Measurements from ENCODE around the gene TIGD4.
"Not testable (repeated sequence)": the region's sequence is repeated elsewhere in the genome, so short reads cannot be mapped to it uniquely, and the experiment has no call there.

The TIGD4 gene

GRCh38 chr4:152778656-152779512 is 646 bp downstream of the TIGD4 start:
- TF ChIP-seq POLR2A (IDR thresholded peaks at IDR 0.05; ENCODE audit: low read depth, low read length), result no peak
- no peak for TF ChIP-seq POLR2AphosphoS5 (IDR thresholded peaks at IDR 0.05; ENCODE audit: low read depth, low read length)
- TF ChIP-seq TAF1 (IDR thresholded peaks at IDR 0.05; ENCODE audit: borderline replicate concordance, low read depth, low read length), result no peak
- FAIRE-seq (peak; percentile 64), DNase-seq (ENCODE audit: insufficient read length) (peak; percentile 10)

- no peak for DNase-seq (ENCODE audit: insufficient read length)
- FAIRE-seq, result no peak
- TF ChIP-seq POLR2A (IDR thresholded peaks at IDR 0.05; ENCODE audit: low read depth, low read length) (no peak), POLR2AphosphoS5 (IDR thresholded peaks at IDR 0.05; ENCODE audit: low read depth, low read length) (no peak), TAF1 (IDR thresholded peaks at IDR 0.05; ENCODE audit: borderline replicate concordance, low read depth, low read length) (no peak)
Observed at GRCh38 chr4:152777488-152777887, 2.0 kb downstream of the TIGD4 start.

GRCh38 chr4:152776352-152776751 is 3.2 kb downstream of the TIGD4 start:
- DNase-seq (ENCODE audit: insufficient read length), result no peak
- FAIRE-seq, result no peak
- no peak for TF ChIP-seq POLR2A (IDR thresholded peaks at IDR 0.05; ENCODE audit: low read depth, low read length)
- TF ChIP-seq POLR2AphosphoS5 (IDR thresholded peaks at IDR 0.05; ENCODE audit: low read depth, low read length), result no peak
- TF ChIP-seq TAF1 (IDR thresholded peaks at IDR 0.05; ENCODE audit: borderline replicate concordance, low read depth, low read length), result no peak

GRCh38 chr4:152773953-152774352 is 5.6 kb downstream of the TIGD4 start:
- no peak for DNase-seq (ENCODE audit: insufficient read length)
- no peak for FAIRE-seq
- no peak for TF ChIP-seq TAF1 (IDR thresholded peaks at IDR 0.05; ENCODE audit: borderline replicate concordance, low read depth, low read length)
- TF ChIP-seq POLR2A (IDR thresholded peaks at IDR 0.05; ENCODE audit: low read depth, low read length), result no peak
- no peak for TF ChIP-seq POLR2AphosphoS5 (IDR thresholded peaks at IDR 0.05; ENCODE audit: low read depth, low read length)

- no peak for TF ChIP-seq POLR2AphosphoS5 (IDR thresholded peaks at IDR 0.05; ENCODE audit: low read depth, low read length)
- TF ChIP-seq POLR2A (IDR thresholded peaks at IDR 0.05; ENCODE audit: low read depth, low read length), result no peak
- no peak for TF ChIP-seq TAF1 (IDR thresholded peaks at IDR 0.05; ENCODE audit: borderline replicate concordance, low read depth, low read length)
- FAIRE-seq (no peak), DNase-seq (ENCODE audit: insufficient read length) (no peak)
Observed at GRCh38 chr4:152773339-152773738, 6.2 kb downstream of the TIGD4 start.

- TF ChIP-seq POLR2AphosphoS5 (IDR thresholded peaks at IDR 0.05; ENCODE audit: low read depth, low read length) (no peak), POLR2A (IDR thresholded peaks at IDR 0.05; ENCODE audit: low read depth, low read length) (no peak), TAF1 (IDR thresholded peaks at IDR 0.05; ENCODE audit: borderline replicate concordance, low read depth, low read length) (no peak)
- DNase-seq (ENCODE audit: insufficient read length) (no peak), FAIRE-seq (peak; percentile 27)
Observed at GRCh38 chr4:152771741-152772533, 7.6 kb downstream of the TIGD4 start.

GRCh38 chr4:152765069-152765737 is 14.3 kb downstream of the TIGD4 start:
- DNase-seq (ENCODE audit: insufficient read length); FAIRE-seq: not testable (repeated sequence)

- no peak for DNase-seq (ENCODE audit: insufficient read length)
- TF ChIP-seq TAF1 (IDR thresholded peaks at IDR 0.05; ENCODE audit: borderline replicate concordance, low read depth, low read length), result no peak
- TF ChIP-seq POLR2A (IDR thresholded peaks at IDR 0.05; ENCODE audit: low read depth, low read length), result no peak
- TF ChIP-seq POLR2AphosphoS5 (IDR thresholded peaks at IDR 0.05; ENCODE audit: low read depth, low read length), result no peak
- no peak for FAIRE-seq
Observed at GRCh38 chr4:152763796-152764195, 15.7 kb downstream of the TIGD4 start.

GRCh38 chr4:152748619-152749018 is 30.9 kb downstream of the TIGD4 start:
- FAIRE-seq, result no peak
- TF ChIP-seq TAF1 (IDR thresholded peaks at IDR 0.05; ENCODE audit: borderline replicate concordance, low read depth, low read length) (no peak), POLR2A (IDR thresholded peaks at IDR 0.05; ENCODE audit: low read depth, low read length) (no peak), POLR2AphosphoS5 (IDR thresholded peaks at IDR 0.05; ENCODE audit: low read depth, low read length) (no peak)
- no peak for DNase-seq (ENCODE audit: insufficient read length)

GRCh38 chr4:152747444-152747843 is 32.1 kb downstream of the TIGD4 start:
- TF ChIP-seq TAF1 (IDR thresholded peaks at IDR 0.05; ENCODE audit: borderline replicate concordance, low read depth, low read length), result no peak
- no peak for TF ChIP-seq POLR2A (IDR thresholded peaks at IDR 0.05; ENCODE audit: low read depth, low read length)
- no peak for TF ChIP-seq POLR2AphosphoS5 (IDR thresholded peaks at IDR 0.05; ENCODE audit: low read depth, low read length)
- FAIRE-seq (no peak), DNase-seq (ENCODE audit: insufficient read length) (no peak)

GRCh38 chr4:152738827-152739226 is 40.7 kb downstream of the TIGD4 start:
- DNase-seq (ENCODE audit: insufficient read length) (no peak), FAIRE-seq (no peak)
- TF ChIP-seq POLR2AphosphoS5 (IDR thresholded peaks at IDR 0.05; ENCODE audit: low read depth, low read length) (no peak), POLR2A (IDR thresholded peaks at IDR 0.05; ENCODE audit: low read depth, low read length) (no peak), TAF1 (IDR thresholded peaks at IDR 0.05; ENCODE audit: borderline replicate concordance, low read depth, low read length) (no peak)

Measured in GM12892 (cell line).